SJCRH30 (cell line): ENCODE data around the gene CPXM2. TPM values are rescaled to one million over a fixed set of nuclear protein-coding genes. Genes with fewer than 3 reads are reported as not detected.

Source experiments
- DNase-seq, 2 experiments: peaks; one replicate each; pipeline ENCODE4 v3.0.0-alpha.2; 2015 to 2020
- H3K27ac ChIP-seq: fragments of 250-450 bp; sonication (Bioruptor Pico); 2 replicates; pipeline ENCODE4 v1.5.1; 2020; ENCODE audit warnings: mild to moderate bottlenecking, moderate library complexity
- H3K27me3 ChIP-seq: fragments of 250-450 bp; sonication (Bioruptor Pico); 2 replicates; pipeline ENCODE4 v1.5.1; 2020; ENCODE audit warnings: mild to moderate bottlenecking, moderate library complexity
- H3K36me3 ChIP-seq: fragments of 250-450 bp; sonication (Bioruptor Pico); 2 replicates; pipeline ENCODE4 v1.5.1; 2020; ENCODE audit warnings: mild to moderate bottlenecking, moderate library complexity
- H3K4me1 ChIP-seq: fragments of 250-450 bp; sonication (Bioruptor Pico); 2 replicates; pipeline ENCODE4 v1.5.1; 2020; ENCODE audit warnings: mild to moderate bottlenecking, moderate library complexity
- H3K4me3 ChIP-seq: fragments of 250-450 bp; sonication (Bioruptor Pico); 2 replicates; pipeline ENCODE4 v1.5.1; 2020; ENCODE audit warnings: mild to moderate bottlenecking, moderate library complexity
- H3K9me3 ChIP-seq: fragments of 250-450 bp; sonication (Bioruptor Pico); replicated peaks from 2 replicates; pipeline ENCODE4 v1.5.1; 2020; ENCODE audit warnings: mild to moderate bottlenecking, moderate library complexity
- total RNA-seq: library from RNA; depleted of rRNA; stranded (reverse); fragments of >200 nt; shearing (Covaris generic); gene quantifications from 2 replicates; pipeline ENCODE4 v1.2.3, GENCODE V29; 2014

The CPXM2 gene
- total RNA-seq, 1 experiment from 2014 or later: not detected

- no peak for DNase-seq
- Histone ChIP-seq H3K9me3 (no peaks in the 10 kb centered on the region), H3K27ac (no peak overlapping the region), H3K36me3 (no peaks in the 10 kb centered on the region), H3K27me3 (no peaks in the 10 kb centered on the region), H3K4me1 (no peaks in the 10 kb centered on the region), H3K4me3 (no peak overlapping the region)
These were observed 95.6 kb downstream of the CPXM2 start for GRCh38 chr10:123795846-123796590.

GRCh38 chr10:123795196-123795780, 96.3 kb downstream of the CPXM2 start:
- H3K9me3 ChIP-seq: no peaks in the 10 kb centered on the region
- no peak for DNase-seq
- H3K27ac ChIP-seq: no peak overlapping the region
- H3K36me3 ChIP-seq: no peaks in the 10 kb centered on the region
- no peak overlapping the region for H3K4me3 ChIP-seq
- H3K27me3 ChIP-seq: no peaks in the 10 kb centered on the region
- no peaks in the 10 kb centered on the region for H3K4me1 ChIP-seq

DNA sequence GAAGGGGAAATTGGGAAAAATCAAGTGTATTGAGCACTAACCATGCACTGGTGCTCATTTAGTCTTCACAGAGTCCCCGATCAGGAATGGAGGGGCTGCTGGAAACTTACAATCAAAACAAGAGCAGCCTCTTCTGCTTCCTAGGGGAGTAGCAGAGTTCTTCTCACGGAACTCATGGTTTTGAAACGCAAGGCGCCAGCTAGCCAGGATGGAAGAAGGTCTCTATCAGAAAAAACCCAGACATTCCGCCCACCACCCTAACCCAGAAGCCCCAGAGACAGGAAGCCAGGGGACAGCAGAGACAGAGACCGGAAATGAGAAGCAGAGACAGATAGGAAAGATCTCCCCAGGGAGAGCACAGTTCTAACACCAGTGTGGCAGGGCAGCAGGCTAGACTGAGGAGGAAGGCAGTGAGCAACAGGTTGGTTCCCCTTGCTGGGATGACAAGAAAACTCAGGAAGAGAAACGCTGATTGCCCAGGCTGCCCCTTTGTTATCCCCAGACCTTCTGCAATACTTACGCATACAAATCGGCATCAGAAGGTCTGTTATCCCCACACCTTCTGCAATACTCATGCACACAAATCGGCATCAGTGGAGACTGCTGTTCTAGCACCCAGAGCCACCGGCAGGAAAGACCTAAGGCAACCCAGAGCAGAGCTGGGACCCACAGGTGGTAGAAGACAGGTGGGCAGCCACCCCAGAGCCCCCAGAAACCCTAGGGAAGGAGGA, 99.2 kb downstream of the CPXM2 start:
- no peak for DNase-seq
- Histone ChIP-seq H3K4me3 (no peak overlapping the region), H3K27me3 (no peaks in the 10 kb centered on the region), H3K4me1 (no peaks in the 10 kb centered on the region), H3K36me3 (no peaks in the 10 kb centered on the region), H3K27ac (no peak overlapping the region), H3K9me3 (no peaks in the 10 kb centered on the region)

GRCh38 chr10:123790132-123790885, 101.3 kb downstream of the CPXM2 start:
- no peak overlapping the region for H3K4me3 ChIP-seq
- H3K27me3 ChIP-seq: no peaks in the 10 kb centered on the region
- no peaks in the 10 kb centered on the region for H3K4me1 ChIP-seq
- no peaks in the 10 kb centered on the region for H3K9me3 ChIP-seq
- no peaks in the 10 kb centered on the region for H3K36me3 ChIP-seq
- DNase-seq: no peak
- no peak overlapping the region for H3K27ac ChIP-seq

DNA sequence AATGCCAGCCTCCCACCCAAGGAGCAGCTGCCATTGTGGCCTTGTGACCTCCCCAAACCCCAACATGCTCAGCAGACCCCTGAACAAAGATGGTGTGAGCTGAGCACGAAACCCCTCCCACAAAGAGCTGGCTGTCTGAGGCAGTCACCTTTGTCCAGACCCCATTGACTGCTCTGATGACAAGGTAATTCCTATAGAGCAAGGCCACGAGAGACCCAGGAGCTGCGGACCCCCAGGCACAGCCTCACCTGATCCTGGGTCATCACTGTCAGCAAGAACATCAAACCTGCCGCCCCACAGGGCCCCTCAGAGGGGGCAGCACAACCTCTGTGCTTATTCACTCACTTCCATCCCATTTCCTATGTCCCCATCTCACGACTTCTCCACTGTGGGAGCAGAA, 102.6 kb downstream of the CPXM2 start:
- no peak overlapping the region for H3K27ac ChIP-seq
- no peak for DNase-seq
- no peaks in the 10 kb centered on the region for H3K36me3 ChIP-seq
- H3K9me3 ChIP-seq: no peaks in the 10 kb centered on the region
- H3K4me3 ChIP-seq: no peak overlapping the region
- H3K4me1 ChIP-seq: no peaks in the 10 kb centered on the region
- no peaks in the 10 kb centered on the region; the same call in 1 of the 2 replicates for H3K27me3 ChIP-seq

DNA sequence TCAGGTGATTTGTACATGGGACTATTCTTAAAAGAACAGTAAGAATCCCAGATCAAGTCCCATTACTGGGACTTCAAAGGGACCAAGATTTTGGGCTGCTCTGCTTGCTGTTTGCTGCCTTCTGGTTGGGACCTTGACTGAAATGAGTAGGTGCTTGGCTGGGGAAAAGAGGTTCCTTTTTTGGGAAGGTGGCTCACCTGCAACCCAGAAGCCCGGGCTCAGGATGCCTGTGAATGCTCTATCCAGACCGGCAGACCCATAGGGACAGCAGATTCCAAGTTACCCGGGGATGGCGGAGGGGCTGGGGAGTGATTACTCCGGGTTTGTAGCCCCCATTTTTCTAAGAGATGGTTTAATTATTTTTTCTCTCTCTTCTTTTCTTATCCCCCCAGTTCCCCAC, 104.0 kb downstream of the CPXM2 start:
- no peak overlapping the region for H3K27ac ChIP-seq
- no peaks in the 10 kb centered on the region for H3K9me3 ChIP-seq

DNA sequence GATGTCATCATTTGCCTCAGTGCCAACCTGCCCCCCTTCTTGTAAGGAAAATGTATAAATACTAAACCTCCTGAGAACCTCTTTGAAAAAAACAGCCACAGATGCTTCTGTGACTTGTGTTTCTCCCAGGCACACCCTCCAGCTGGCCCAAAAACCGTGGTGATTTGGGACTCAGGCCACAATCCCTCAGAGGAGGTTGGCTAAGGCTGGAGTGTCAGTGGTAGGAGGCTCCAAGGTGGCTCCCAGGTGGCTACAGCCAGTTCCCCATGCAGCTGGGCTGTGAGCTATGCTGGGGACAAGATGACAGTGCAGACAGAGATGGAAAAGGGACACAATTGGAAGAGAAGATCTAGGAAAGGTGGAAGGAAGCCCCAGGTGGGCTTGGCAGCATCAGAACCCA, 104.7 kb downstream of the CPXM2 start:
- Histone ChIP-seq H3K27me3 (peaks cover 7% of the 10 kb centered on the region; the same call in 1 of the 2 replicates), H3K27ac (no peak overlapping the region), H3K9me3 (no peaks in the 10 kb centered on the region), H3K4me3 (no peak overlapping the region), H3K36me3 (no peaks in the 10 kb centered on the region), H3K4me1 (no peaks in the 10 kb centered on the region)
- DNase-seq: no peak

More for the DNA sequence above, 104.0 kb downstream of the CPXM2 start:
- no peak overlapping the region for H3K4me3 ChIP-seq
- peaks cover 3% of the 10 kb centered on the region; the same call in 1 of the 2 replicates for H3K27me3 ChIP-seq
- H3K4me1 ChIP-seq: no peaks in the 10 kb centered on the region
- no peaks in the 10 kb centered on the region for H3K36me3 ChIP-seq
- no peak for DNase-seq

DNA sequence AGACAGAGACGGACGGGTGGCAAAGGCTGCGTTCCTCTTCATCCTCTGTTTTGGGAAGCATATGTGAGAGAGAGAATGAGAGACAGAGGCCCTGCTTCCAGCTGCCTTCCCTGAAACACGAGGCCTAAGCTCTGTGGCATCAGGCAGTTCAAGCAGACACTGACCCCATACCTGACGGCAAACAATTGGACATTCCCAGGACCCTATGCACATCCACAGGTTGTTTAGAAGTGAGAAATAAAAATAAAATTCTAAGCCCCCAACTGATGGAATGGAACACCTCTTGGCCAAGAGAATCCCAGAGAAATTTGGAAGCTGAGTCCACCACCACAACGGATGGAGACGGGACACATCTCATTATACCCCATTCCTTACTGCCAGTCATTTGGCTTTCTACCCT, 105.3 kb downstream of the CPXM2 start:
- H3K9me3 ChIP-seq: no peaks in the 10 kb centered on the region
- no peak overlapping the region for H3K4me3 ChIP-seq
- no peaks in the 10 kb centered on the region for H3K36me3 ChIP-seq
- DNase-seq: no peak
- H3K4me1 ChIP-seq: no peaks in the 10 kb centered on the region
- H3K27me3 ChIP-seq: peaks cover 7% of the 10 kb centered on the region; the same call in 1 of the 2 replicates
- no peak overlapping the region for H3K27ac ChIP-seq

GRCh38 chr10:123784646-123785045, 107.0 kb downstream of the CPXM2 start:
- H3K27ac ChIP-seq: no peak overlapping the region
- peaks cover 7% of the 10 kb centered on the region; the same call in 1 of the 2 replicates for H3K27me3 ChIP-seq
- no peaks in the 10 kb centered on the region for H3K9me3 ChIP-seq
- no peak overlapping the region for H3K4me3 ChIP-seq
- H3K4me1 ChIP-seq: no peaks in the 10 kb centered on the region
- H3K36me3 ChIP-seq: no peaks in the 10 kb centered on the region
- DNase-seq: no peak

- Histone ChIP-seq H3K4me1 (no peaks in the 10 kb centered on the region), H3K27me3 (peaks cover 7% of the 10 kb centered on the region; the same call in 1 of the 2 replicates), H3K4me3 (no peak overlapping the region), H3K27ac (no peak overlapping the region), H3K9me3 (no peaks in the 10 kb centered on the region), H3K36me3 (no peaks in the 10 kb centered on the region)
- DNase-seq: no peak
These were observed 107.4 kb downstream of the CPXM2 start for GRCh38 chr10:123784216-123784615.

GRCh38 chr10:123783296-123783695, 108.3 kb downstream of the CPXM2 start:
- no peak for DNase-seq
- Histone ChIP-seq H3K4me1 (no peaks in the 10 kb centered on the region), H3K9me3 (no peaks in the 10 kb centered on the region), H3K36me3 (no peaks in the 10 kb centered on the region), H3K4me3 (no peak overlapping the region), H3K27ac (no peak overlapping the region), H3K27me3 (peaks cover 9% of the 10 kb centered on the region; the same call in 1 of the 2 replicates)

DNA sequence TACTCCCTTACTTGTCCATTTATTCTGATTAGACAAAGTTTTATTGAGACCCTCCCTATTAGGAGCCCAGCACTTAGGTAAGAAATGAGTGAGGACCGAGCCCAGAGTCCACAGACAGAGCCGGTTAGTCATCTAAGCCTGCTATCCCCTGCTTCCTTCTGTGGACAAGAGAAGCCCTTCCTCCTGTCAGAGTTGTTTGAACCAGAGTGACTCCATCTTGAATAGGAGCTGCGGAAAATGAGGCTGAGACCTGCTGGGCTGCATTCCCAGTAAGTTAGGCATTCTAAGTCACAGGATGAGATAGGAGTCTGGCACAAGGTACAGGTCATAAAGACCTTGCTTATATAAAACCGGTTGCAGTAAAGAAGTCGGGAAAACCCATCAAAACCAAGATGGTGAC, 109.1 kb downstream of the CPXM2 start:
- H3K27me3 ChIP-seq: peaks cover 12% of the 10 kb centered on the region; the same call in 1 of the 2 replicates
- H3K27ac ChIP-seq: no peak overlapping the region
- H3K9me3 ChIP-seq: no peaks in the 10 kb centered on the region
- H3K36me3 ChIP-seq: no peaks in the 10 kb centered on the region
- DNase-seq: no peak
- H3K4me3 ChIP-seq: no peak overlapping the region
- H3K4me1 ChIP-seq: no peaks in the 10 kb centered on the region

DNA sequence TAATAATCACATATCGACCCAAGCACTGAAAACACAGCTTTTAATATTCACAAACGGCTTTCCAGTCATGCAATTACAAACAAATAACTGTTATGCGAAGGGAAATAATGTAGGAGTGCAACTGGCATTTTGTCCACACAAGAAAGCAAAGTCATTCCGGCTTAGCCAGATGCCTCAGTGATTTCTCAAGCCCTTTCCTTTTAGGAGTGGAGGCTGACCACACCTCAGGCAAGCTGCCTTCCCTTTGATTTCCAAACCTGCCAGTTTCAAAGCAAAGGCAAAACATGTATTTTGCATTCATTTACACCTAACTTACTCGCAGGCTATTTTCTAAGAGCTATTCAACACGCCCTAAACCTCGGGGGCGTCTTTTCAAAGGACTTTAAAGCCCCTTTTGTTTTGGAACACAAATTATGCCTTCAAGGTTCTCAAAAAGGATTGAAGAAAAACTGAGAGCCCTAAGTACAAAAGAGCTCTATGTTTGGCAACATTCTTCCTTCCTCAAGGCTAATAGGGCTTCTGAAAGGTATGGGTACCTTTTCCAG, 109.6 kb downstream of the CPXM2 start:
- no peak for DNase-seq
- Histone ChIP-seq H3K4me1 (no peaks in the 10 kb centered on the region), H3K4me3 (no peak overlapping the region), H3K36me3 (no peaks in the 10 kb centered on the region), H3K27ac (no peak overlapping the region), H3K9me3 (no peaks in the 10 kb centered on the region), H3K27me3 (peaks cover 12% of the 10 kb centered on the region; the same call in 1 of the 2 replicates)

- H3K36me3 ChIP-seq: no peaks in the 10 kb centered on the region
- H3K4me1 ChIP-seq: no peaks in the 10 kb centered on the region
- peaks cover 12% of the 10 kb centered on the region; the same call in 1 of the 2 replicates for H3K27me3 ChIP-seq
- no peak overlapping the region for H3K27ac ChIP-seq
- H3K9me3 ChIP-seq: no peaks in the 10 kb centered on the region
- no peak overlapping the region for H3K4me3 ChIP-seq
- DNase-seq: no peak
These were observed 110.2 kb downstream of the CPXM2 start for GRCh38 chr10:123781324-123781900.
